ENCODE measurements around the gene C10orf105. TPM values are rescaled to one million over a fixed set of nuclear protein-coding genes. Genes with fewer than 3 reads are reported as not detected.

Gene C10orf105
- total RNA-seq, 1 donor from 2014 or later = 0.64 TPM

DNA sequence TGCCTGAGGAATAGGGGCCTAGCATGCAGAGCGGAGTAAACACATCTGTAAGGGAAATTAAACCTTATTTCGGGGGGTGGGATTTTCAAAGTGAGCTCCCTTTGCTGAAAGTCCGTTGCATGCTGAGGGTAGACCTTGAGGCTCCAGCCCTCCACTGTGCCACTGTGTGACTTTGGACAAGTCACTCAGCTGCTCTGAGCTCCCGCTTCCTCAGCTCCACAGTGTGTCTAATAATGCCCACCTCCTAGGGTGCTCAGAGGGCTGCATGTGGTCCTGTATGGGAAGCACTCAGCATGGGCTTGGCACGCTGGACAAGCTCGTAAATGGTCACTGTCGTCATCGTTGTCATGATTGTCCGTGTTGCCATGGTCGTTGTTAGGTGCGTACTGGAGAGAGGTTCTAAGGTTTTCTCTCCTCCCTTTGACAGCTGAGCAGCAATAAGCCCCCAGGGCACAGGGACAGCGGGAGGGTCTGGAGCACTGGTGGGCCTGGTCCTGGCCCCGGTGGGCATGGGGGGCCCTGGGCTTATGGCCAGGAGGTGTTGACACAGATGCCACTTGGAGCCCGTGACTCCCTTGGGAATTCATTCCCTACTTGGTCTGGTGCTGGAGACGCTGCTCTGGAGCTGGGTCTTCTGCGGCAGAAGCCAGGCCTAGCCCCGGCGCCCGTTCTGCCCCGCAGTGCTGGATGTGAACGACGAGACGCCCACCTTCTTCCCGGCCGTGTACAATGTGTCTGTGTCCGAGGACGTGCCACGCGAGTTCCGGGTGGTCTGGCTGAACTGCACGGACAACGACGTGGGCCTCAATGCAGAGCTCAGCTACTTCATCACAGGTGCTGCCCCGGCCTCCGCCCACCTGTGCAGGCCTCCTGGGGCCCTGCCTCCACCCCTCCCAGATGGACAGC lies 13.1 kb downstream of the C10orf105 start:
- intact Hi-C loops (cut with micrococcal nuclease) = loop anchor here (5.0 kb wide), 2 partner anchors 106 to 324 kb away; no protein-coding TSS in a partner anchor

DNA sequence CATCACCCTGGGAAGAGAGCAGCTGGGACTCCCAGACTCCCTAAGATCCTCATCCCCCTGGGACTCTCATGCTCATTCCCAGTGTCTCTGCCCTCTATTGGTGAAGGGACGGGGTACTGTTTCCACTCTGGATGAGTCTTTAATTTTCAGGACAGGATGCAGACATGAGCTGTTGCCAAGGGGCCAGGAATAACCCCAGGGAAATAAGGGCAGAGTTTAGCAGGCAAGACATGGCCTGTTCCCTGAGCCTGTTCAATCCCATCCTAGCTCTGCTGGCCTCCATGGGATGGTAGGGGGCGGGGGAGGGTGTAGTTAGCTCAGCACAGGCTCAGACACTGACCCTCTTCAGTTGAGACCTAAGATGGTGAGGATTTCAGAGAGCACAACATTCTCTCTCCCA lies 14.0 kb downstream of the C10orf105 start:
- intact Hi-C loops (cut with micrococcal nuclease) = loop anchor here (5.0 kb wide), 2 partner anchors 107 to 323 kb away; no protein-coding TSS in a partner anchor

DNA sequence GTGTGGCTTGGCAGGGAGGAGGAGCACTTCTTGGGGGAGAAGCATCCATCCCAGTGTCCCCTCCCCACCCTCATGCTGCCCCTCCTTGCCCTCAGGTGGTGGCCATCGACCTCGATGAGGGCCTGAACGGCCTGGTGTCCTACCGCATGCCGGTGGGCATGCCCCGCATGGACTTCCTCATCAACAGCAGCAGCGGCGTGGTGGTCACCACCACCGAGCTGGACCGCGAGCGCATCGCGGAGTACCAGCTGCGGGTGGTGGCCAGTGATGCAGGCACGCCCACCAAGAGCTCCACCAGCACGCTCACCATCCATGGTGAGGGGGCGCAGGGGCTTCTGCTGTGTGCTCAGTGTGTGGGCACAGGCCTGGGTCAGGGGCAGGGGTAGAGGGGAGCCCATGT lies 14.8 kb downstream of the C10orf105 start:
- intact Hi-C loops (cut with micrococcal nuclease) = loop anchor here (5.0 kb wide), 2 partner anchors 107 to 323 kb away; no protein-coding TSS in a partner anchor

DNA sequence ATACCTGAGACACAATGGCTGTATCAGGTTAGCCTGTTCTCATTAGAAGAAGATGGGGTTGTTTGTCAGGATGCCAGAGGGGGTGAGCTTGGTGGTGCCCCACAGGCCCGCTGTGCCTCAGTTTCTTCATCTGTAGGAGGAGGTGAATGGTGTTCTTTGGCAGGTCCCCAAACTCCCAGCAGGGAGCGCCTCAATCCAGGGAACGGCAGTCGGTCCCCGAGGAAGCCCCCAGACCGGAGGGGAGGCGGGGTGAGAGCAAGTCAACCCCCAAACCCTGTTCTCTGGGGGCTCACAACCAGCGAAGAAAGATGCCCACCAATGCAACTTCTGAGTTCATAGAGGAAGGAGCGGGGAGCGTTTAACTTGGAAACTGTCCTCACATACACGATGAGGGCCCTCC lies 16.0 kb downstream of the C10orf105 start:
- intact Hi-C loops (cut with micrococcal nuclease) = no loop called here

DNA sequence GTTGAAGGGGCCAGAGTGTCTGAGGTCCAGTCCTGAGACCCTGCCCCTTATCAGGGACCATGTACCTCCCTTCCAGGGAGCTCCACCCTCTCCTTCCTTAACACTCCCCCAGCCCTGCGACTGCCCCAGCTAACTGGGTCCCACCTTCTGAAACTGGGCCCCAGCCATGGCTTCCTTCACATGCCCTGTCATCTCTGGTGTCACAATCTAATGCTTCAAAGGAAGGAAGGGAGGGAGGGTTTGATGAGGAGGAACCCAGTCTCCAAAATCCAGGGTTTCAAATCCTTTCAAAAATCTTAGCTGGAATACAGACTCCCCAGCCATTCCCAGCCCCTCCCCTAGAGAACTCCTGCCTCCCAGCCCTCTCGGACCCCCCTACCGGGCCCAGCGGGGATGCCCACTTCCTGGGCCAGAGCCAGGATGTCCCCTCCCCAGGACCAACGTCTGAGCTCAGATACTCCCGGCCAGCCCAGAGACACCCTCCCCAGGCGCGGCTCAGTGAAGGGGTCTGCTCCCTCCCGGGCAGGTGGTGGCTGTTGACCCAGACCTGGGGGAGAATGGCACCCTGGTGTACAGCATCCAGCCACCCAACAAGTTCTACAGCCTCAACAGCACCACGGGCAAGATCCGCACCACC lies 18.0 kb downstream of the C10orf105 start:
- intact Hi-C loops (cut with micrococcal nuclease) = no loop called here

DNA sequence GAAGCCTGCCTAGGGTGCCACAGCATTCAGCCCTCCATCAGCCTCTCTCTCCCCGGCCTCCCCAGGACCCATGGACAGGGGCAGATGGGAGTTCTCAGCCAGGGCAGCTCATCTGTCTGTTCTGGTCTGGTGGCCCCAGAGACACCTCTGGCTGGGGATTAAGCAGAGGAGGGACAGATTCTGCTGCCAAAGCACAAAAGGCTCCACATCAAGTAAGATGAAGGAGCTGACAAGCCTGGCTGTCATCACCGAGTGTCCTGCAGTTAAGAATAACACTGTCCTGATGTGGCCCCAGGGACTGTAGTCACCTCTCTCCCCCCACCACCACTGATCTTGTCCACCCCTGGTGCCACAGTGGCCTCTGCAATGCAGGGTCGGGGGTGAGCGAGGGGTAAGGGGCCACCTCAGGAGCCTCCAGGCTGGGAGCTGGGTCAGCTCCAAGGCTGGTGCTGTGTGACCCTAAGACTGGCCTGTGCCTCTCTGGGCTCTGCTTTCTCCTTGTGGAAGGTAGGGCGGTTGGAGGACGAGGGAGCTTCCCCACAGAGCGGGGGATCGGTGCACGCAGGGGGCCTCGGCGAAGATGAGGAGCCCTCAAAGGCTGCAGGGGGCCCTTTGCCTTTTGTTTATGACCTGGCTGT lies 18.7 kb downstream of the C10orf105 start:
- intact Hi-C loops (cut with micrococcal nuclease) = no loop called here

DNA sequence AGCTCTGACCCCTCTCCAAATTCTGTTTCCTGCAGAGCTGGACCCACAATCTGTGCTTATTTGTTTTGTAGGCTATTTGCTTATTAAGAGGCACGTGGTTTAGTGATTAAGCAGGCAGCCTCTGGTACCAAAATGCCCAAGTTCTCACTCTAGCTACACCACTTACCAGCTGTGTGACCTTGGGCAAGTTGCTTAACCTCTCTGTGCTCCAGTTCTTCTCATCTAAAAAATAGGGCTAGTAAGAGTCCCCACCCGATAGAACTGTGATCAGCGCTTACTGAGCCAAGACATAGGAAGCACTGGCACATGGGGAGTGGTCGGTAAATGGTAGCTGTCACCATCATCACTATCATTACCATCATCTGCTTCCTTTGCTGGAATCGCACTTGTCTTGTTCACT lies 20.8 kb downstream of the C10orf105 start:
- intact Hi-C loops (cut with micrococcal nuclease) = no loop called here

DNA sequence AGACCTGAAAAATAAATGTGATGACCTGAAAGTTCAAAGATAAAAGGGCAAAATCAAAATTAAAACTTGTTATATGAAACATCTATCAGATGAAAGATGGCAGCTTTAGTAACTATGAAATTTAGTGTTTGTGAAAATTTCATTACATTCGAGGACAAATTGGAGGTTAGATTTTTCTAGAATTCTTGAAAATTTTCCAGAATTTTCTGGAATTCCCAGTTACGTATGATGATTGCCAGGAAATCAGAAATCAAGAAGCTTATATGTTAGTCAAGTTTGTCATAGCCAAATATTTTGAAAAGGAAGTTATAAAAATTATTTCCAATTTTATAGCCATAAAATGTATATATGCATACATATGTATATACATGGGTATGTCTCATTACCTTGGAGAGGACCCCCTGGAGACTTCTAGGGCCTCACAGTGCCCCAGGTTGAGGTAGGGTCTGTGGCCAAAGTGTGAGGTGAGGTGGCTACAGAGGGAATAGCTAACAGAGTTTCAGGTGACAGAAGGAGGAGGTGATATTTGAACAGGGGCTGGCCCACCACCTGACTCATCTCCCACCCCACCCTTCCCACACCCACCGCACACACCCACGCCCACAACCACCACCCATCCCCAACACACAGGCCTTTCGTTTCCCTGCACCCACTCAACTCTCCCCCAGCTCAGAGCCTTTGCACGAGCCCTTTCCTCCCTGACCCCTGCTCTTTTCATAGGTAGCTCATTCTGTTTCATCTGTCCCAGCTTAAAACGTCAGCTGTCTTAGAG lies 21.5 kb downstream of the C10orf105 start:
- intact Hi-C loops (cut with micrococcal nuclease) = loop anchor here (2.0 kb wide), 1 partner anchor 29 kb away; no protein-coding TSS in a partner anchor

DNA sequence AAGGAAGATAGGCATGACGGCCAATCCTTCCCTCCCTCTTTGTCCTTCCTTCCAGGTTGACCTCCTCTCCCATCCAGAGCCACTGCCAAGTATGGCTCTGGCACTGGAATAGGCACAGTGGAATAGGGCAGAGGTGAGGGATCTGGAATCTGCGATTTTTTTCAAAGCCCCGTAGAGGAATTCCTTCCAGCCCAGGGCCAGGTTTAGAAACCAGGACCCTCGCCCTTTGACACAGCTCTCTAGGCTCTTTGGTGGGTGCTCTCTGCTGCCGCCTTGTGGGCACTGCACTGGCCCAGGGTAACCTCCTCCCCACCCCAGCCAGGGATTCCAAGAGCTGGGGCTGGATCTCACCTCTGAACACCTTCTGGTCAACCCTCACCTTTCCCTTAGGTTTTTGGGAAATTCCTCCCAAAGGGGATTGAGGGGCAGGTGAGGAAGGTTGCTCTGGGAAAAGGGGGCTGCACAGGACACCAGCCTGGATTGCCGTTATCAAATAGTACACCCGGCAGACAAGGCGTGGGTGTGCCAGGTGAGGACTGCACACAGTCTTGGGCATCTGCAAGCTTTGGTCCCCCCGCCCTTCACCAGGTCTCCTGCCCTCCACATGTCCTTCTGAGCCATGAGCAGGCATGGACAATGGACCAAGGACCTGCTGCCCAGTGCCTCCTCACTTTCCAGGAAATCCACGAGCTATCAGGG lies 22.8 kb downstream of the C10orf105 start:
- intact Hi-C loops (cut with micrococcal nuclease) = loop anchor here (2.0 kb wide), 1 partner anchor 30 kb away; no protein-coding TSS in a partner anchor

DNA sequence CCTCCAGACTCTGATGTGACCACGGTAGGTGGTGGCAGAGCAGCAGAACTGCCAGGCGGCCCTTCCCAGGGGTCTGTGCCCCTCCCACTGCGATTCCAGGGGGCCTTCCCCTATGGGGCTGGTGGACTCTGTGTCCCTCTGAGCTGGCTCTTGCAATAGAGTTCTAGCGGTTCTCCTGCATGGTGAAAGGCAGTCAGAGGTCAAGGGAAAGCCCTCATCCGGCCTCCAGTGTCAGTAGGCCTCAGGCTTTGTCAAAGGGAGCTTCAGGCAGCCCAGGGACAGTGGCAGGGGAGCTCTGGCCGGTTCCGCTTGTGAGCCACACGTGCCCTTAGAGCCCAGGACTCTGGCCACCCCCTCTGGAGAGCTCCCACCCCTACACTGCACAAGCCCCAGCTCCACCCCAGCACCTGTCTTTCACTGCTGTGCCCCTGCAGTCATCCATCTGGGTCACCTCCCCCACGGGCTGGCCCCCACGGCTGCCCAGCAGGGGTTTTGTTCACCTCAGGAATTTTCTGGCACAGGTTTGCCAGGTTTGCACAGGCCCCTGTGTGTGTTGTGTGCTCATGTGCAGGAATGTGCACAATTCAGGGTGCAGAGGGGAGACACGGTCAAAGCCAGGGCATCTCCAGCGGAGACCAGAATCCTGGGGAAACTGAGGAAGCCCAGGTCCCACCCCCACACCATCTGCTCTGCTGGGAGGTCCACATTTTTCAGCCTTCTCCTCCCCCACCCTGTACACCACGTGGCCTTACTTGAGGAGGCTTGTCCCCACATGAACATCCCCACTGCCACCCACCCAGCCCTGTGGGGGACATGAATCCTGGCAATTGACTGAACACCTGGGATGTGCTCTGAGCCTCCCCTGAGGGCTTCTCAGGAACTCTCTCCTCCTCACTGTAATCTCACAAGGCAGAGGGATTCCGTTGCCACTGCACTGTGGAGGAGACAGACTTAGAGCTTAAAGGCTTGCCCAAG lies 23.8 kb downstream of the C10orf105 start:
- intact Hi-C loops (cut with micrococcal nuclease) = loop anchor here (2.0 kb wide), 2 partner anchors 31 to 73 kb away; no protein-coding TSS in a partner anchor

DNA sequence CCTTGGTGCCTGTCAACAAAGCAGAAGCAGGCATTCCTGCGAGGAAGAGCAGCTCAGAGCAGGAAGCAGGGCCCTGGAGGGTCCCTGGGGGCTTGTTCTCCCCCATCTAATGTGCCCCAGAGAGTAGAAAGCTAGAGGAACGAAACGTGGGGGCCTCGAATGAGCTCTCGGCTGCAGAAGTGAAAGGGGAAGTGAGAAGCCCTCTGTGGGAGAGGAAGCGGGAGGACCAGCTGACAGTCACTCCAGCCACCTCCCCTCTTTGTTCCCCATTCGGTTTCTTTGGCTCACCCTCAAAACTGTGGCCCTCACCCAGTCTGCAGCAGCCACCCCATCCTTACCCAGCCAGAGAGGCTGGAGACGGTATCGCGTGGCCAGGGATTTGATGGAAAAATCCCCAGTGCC lies 25.0 kb downstream of the C10orf105 start:
- intact Hi-C loops (cut with micrococcal nuclease) = loop anchor here (2.0 kb wide), 1 partner anchor 74 kb away; no protein-coding TSS in a partner anchor

DNA sequence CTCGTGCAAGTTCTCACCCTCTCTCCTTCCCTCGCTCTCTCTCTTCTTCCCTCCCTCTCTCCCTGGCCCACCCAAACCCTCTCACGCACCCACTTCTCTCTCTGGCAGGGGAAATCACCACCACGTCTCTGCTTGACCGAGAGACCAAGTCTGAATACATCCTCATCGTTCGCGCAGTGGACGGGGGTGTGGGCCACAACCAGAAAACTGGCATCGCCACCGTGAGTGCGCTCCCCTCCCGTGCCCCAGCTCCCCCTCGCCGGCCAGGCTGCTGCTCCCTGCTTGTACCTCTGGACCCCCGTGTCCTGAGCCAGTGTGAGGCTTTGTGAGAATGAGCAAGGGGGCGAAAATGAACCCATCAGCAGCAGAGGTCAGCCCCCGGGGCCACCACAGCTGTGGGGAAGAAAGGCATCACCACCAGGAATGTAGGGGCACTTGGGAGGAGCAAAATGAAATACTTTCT lies 25.5 kb downstream of the C10orf105 start:
- intact Hi-C loops (cut with micrococcal nuclease) = loop anchor here (2.0 kb wide), 1 partner anchor 75 kb away; no protein-coding TSS in a partner anchor

DNA sequence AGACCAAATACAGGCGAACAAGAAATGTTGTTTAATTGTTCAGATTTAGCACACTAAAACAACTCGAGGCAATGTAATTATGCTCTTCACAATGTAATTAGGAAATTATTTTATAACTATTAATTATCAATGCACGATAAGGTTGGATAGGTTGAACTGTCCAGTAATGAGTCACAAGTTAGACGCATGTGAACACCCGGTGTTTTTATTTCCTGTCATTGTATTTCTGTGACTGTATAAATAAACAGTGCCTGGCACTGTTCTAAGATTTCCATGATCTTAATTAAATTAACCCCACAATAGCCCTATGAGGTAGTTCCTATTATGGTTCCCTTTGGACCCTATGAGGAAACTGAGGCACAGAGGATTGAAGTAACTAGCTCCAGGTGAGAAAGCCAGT lies 26.2 kb downstream of the C10orf105 start:
- intact Hi-C loops (cut with micrococcal nuclease) = no loop called here

DNA sequence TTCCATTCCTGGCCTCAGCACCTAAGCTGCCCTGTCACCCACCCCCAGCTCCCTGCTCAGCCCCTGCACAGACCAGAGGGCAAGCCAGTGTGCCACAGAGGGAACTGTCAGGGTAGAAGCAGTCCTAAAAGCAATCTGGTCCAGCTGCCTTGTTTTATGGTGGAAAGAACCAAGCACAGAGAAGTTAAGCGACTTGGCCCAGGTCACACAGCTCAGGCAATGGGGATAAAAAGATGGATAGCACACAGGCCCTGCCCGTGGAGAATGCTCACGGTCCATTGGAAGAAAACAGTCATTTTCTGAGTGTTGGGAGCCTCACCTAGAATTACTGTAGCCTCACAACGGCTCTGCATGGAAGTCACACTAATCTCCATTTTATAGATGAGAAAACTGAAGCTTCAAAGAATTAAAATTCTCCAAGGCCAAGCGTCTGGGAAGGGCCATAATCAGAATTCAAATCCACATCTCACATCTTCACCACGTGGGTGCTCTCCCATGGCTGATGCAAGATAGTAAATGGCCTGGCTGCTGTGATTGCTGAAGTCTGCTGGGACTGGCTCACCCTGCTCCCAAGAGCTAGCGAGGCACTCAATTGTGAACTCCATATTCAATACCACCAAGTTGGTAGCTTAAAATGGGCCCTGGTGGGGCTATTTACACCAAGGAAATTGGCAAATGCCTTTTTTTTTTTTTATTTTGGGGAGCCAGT lies 26.8 kb downstream of the C10orf105 start:
- intact Hi-C loops (cut with micrococcal nuclease) = no loop called here

DNA sequence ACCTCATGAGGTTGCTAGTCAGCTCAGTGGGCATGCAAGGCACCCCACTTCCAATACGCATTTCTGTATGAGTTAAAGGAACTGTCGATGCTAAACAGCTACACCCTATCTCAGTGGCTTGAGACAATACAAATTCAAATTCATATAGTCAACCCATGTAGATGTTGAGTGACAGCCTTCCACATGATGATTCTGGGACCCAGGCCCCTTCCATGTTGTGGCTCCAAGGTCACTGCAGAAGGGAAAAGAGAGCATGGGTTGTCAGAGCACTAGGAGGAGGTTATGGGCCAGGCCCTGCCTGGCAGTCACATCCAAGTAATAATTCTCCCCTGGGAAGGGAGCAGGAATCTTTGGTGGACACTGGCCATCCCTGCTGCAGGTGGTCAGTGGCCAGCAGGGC lies 28.2 kb downstream of the C10orf105 start:
- intact Hi-C loops (cut with micrococcal nuclease) = no loop called here

DNA sequence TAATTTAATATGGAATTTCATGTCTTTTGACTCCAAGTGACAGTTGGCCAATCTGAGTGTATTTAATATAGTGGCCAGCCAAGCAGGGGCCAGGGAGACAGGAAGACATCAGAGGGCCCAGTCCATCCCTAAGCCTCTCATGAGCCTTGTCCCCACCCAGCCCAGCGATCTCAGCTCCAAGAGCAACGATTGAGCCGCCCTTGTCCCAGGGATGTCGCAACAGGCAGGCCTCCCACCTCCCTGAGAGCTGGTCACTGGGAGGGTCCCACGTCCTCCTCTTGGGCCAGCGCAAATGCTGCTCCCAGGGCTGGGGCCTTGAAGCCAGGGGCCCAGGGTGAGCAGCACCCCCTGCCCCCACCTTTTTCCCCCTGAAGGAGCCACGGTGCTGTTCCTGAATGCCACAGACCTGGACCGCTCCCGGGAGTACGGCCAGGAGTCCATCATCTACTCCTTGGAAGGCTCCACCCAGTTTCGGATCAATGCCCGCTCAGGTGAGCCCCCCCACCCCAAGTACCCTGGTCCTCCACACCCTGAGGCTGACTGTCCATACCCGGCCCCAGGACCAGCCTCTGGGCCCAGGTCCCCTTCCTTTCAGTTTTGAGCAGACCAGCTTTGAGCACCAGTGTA lies 29.4 kb downstream of the C10orf105 start:
- intact Hi-C loops (cut with micrococcal nuclease) = no loop called here

DNA sequence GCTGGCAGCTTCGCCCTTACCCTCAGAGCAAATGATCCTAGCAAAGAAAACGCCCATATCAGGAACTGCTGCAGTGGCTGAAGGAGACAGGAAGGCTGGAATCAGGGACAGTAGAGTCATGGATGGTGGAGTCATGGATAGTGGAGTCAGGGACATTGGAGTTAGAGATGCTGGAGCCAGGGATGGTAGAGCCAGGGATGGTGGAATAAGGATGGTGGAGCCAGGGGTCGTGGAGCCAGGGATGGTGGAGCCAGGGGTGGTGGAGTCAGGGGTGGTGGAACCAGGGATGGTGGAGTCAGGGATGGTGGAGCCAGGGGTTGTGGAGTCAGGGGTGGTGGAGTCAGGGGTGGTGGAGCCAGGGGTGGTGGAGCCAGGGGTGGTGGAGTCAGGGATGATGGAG lies 31.3 kb downstream of the C10orf105 start:
- intact Hi-C loops (cut with micrococcal nuclease) = no loop called here

DNA sequence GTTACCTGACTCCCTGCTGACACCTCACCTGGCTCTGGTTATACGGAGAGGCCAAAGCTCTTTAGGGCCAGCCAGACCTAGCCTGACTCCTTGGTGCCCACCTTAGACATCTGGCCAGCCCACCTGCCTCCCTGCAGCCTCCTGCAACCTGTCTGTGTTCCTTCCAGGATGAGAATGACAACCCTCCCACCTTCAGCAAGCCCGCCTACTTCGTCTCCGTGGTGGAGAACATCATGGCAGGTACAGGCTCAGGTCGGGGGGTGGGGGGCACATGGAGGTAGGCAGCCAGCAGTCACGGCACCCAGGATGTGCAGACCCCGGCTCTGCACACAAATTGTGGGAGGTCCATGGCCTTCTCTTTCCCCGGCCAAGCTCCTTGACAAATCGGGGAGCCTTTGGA lies 32.1 kb downstream of the C10orf105 start:
- intact Hi-C loops (cut with micrococcal nuclease) = no loop called here
